ENCODE results near the gene CREBBP.
"Not testable (repeated sequence)": the region's sequence is repeated elsewhere in the genome, so short reads cannot be mapped to it uniquely, and the experiment has no call there.

The CREBBP gene

DNA sequence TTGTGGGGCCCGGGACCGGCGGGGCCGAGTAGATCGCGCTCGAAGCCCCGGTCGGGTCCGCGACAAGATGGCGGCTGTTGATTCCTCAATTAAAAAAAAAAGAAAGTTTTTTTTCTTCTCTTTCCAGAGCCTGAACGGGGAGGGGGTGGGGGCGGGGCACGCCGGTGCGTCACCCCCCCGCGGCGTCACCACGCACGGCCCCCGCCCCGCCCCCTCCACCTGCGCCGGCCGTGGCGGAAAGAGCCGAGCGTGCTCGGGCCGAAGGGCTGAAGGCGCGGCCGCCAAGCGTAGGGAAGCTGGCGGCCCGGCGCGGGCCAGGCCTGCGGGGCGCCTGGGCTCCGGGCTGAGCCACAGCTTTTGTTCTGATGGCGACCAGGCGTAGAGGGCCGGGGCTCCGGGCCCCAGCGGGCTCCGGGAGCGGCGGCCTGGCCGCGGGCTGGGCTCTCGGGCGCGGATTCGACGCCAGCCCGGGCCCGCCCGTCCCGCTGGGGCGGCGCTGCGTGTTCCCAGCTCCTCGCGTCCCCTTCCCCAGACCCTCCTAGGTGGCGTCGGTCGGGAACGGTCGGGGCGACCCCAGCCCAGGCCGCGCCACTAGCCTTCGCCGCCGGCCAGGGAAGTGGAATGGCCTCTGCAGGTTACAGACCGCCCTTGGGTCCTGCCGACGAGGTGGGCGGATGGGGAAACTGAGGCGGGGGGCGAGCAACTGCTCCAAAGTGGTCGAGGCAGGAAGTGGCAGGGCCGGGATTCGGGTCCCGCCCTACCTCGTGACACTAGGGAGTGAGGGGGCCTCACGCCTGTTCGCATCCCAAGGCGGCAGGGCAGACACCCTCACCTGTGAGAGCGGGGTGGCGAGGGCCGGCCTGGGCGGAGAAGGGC, at the start of gene CREBBP:
TSS of gene CREBBP (minus strand) at position 91 of the 876 bp plus-strand sequence. CDS start 797 bp downstream, outside the sequence.
- peak; percentile 87 for DNase-seq (ENCODE audit: low spot score)

DNA sequence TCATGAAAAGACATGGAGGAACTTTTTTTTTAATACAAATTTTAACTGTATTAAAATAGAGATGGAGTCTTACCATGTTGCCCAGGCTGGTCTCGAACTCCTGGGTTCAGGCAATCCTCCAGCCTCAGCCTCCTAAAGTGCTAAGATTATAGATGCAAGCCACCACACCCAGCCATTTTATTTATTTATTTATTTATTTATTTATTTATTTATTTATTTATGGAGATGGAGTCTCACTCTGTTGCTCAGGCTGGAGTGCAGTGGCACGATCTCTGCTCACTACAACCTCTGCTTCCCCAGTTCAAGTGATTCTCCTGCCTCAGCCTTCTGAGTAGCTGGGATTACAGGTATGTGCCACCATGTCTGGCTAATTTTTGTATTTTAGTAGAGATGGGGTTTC, 46.6 kb upstream of the CREBBP start:
- not testable (repeated sequence) for DNase-seq (ENCODE audit: low spot score)

DNA sequence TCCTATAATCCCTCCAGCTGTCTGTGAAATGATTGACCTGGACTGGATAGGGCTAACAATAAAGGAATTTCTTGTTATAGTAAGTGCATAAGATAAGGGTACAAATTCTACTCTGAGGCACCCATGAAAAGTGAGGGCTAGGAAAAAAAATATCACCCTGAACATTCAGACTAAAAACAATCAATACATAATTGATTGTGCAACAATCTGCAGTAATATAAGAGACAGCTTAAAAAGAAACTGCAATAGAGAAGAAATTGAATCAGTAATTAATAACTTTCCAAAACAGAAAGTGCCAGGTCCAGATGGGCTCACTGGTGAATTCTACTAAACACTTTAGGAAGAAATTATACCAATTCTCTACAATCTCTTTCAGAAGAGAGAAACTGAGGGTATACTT, 44.2 kb upstream of the CREBBP start:
- no peak for DNase-seq (ENCODE audit: low spot score)

DNA sequence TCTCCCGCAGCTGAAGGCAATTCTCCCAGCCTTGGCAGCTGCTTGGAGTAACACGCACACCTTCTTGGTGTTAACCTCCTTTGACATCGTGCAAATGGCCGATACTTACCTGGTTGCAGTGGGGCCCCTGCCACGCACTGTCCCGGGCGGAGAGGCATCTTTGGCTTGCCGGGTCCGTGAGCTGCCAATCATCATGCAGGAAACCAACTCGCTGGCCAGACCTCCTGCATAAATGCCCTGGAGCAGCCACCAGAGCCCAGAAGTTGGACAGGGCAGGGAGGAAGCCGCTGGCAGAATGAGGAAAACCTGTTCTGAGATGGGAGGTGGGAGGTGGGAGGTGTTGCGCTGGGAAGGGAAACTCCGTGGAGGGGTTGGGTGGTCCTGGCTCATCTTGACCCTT, 41.7 kb upstream of the CREBBP start:
- no peak for DNase-seq (ENCODE audit: low spot score)

DNA sequence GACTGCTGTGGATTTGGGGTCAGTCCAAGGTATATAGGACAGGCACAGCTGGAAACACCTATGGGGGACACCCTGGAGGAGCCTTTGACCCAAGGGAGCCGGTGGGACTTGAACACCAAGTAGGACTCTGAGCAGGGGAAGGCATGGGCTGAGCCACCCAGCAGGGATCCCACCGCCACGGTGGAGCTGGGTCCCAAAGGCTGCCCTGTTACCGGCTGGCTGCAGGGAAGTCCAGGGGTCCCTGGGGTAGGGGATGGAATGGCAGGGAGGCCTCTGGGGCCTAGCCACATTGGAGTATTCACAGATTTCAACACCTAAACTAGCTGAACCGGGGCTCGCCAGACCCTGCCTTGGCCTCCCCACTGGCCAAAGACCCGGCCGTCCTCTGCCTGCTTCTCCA, 39.7 kb upstream of the CREBBP start:
- no peak for DNase-seq (ENCODE audit: low spot score)

DNA sequence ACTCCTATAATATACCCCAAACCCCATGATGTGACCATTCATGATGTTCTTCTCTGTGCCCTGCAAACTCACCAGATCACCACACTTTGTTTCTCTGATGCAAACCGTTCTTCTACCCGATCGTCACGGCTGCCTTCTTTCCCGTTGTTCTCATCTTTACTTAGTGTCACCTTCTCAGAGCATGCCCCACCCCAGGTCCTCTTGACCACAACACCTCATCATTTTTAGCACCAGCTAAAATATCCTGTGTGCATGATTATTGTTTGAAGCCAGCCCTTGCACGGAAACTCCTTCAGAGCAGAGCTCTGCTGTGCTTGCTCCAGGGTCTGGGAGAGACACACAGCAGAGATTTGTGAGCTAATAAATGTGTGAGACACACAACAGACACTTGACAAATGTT, 38.9 kb upstream of the CREBBP start:
- no peak for DNase-seq (ENCODE audit: low spot score)

DNA sequence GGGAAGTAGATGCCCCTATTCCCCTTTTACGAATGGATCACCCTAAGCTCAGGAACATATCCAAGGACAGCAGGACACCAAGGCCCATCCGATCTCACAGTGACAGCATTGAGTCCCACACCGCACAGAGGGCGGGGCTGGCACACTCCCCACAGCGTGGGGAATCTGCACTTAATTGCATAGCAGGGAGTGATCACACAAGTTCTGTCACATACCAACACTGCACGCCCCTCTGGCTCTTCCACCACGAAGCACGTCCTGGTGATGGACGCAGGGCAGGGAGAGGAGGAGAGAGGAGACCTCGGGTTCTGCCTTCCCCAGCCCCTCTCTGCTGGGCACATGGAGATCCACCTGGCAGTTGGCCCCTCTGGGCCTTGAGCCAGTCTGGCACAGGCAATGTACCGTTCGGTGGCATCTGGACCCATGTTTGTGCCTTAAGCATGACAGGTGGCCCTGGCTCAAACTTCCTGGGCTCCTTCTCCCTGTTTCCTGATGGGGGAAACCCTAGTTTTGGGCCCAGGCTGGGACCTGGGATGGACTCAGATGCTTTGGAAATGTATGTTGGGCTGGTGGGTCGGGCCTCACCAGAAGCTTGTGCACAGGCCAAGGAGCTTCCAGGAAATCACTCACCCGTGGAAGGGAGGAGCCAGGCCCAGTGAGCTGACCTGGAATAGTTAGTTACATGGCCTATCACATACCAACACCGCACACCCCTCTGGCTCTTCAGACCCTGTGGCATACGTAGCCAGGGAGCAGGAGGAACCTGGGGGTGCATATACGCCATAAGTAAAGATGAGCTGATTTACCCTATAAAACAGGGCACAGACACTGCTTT, 35.1 kb upstream of the CREBBP start:
- no peak for DNase-seq (ENCODE audit: low spot score)

DNA sequence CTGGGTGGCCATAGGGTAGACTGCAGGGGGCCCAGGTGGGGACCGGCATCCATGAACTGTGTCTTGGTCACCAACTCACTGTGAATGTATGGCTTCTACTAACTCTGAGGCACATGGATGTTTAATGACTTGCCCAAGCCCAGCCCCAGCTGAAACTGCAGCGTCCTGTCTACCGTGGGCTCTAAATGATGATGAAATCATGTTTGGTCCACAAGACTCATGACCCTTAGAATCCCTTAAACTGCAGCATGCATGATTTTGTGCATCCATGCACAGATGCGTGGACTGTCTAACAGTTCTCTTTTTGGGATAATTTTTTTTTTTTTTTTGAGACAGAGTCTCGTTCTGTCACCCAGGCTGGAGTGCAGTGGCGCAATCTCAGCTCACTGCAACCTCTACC, 32.4 kb upstream of the CREBBP start:
- DNase-seq (ENCODE audit: low spot score): no peak

DNA sequence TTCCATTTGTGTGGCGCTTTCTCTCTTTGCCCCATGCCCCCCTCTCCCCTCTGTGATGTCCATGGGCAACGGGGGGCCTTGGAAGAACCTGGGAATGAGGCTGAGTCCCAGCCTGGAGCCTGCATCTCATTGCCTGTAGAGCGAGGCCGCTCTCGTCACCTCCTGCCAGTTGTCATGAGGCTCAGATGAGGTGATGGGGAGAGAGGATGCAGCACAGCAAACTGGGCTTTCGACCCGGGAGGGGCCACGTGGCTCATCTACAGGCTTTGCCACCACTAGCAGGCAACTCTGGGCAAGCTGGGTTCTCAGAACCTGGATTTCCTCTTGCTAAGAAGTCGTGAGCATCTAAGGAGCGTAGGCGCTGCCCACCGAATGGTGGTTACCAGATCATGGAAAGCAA, 31.9 kb upstream of the CREBBP start:
- DNase-seq (ENCODE audit: low spot score): no peak

DNA sequence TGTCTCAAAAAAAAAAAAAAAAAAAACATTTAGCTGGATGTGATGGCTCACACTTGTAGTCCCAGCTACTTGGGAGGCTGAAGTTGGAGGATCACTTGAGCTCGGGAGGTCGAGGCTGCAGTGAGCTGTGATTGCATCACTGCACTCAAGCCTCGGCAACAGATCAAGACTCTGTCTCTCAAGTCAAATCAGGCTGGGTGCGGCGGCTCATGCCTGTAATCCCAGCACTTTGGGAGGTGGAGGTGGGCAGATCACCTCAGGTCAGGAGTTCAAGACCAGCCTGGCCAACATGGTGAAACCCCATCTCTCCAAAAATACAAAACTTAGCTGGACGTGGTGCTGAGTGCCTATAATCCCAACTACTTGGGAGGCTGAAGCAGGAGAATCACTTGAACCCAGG, 31.2 kb upstream of the CREBBP start:
- not testable (repeated sequence) for DNase-seq (ENCODE audit: low spot score)

DNA sequence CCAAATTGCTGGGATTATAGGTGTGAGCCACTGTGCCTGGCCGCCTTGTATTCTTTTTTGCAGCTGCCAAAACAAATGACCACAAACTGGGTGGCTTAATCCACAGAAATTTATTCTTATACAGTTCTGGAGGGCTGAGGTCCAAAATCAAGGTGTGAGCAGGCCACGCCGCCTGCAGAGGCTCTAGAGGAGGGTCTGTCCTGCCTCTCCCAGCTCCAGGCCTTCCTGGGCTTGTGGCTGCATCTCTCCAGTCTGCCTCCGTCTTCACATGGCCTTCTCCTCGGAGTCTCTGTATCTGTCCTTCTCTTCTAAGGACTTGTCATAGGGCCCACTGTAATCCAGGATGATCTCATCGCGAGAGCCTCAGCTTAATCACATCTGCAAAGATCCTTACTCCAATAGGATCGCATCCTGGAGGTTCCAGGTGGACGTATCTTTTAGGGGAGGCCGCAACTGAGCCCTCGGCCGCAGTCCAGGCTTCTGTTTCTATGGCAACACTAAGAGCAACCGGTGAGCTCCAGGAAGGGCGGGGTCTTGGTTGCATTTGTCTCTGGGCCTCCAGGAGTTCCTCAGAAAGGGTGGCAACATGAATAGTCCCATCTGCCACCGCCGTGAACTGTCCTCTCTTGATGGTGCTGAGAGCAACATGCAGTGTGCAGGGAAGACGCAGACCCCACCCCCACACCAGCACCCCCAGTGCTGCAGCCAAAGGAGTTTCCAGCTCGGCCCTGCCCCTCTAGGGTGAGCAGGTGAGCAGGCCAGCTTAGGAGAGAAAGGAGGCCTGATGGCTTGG, 29.5 kb upstream of the CREBBP start:
- DNase-seq (ENCODE audit: low spot score): peak; percentile 27

DNA sequence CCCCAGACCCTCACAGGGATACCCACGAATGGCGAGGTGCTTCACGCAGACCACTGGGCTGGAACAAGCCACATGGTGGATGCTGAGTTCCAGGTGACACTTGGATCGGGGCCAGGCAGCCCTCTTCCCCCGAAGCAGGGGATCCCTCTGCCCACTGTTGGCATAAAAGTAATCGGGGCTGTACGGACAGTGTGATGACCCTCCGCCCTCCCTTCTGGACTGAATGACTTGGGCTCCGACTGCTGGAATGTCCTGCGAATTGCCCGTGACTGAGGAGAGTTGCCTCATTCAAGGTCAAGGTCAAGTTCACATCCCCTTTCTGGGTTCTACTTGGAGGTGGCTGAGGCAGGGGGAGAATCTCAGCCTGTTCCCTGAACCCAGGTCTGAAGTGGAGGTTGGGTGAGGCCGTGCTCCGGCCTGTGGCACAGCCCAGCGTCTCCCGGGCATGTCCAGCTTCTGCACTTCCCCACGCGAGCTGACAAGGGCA, 28.5 kb upstream of the CREBBP start:
- no peak for DNase-seq (ENCODE audit: low spot score)

DNA sequence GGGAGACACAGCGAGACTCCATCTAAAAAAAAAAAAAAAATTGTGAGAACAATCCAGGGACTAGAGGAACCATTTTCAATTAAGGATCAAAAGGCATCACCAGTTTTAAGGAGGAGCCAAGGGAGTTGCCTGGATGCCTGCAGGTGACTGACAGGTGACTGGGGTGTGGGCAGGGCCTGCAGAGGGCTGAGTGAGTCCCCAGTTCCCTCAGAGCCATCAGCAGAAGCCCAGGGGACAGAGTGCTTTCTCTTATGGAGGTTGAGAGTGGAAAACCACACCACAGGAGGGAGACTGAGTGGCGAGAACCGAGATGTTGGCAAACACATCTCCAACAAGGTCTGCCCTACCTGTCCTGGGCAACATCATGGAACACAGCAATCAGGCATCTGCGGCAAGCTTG, 27.1 kb upstream of the CREBBP start:
- no peak for DNase-seq (ENCODE audit: low spot score)

DNA sequence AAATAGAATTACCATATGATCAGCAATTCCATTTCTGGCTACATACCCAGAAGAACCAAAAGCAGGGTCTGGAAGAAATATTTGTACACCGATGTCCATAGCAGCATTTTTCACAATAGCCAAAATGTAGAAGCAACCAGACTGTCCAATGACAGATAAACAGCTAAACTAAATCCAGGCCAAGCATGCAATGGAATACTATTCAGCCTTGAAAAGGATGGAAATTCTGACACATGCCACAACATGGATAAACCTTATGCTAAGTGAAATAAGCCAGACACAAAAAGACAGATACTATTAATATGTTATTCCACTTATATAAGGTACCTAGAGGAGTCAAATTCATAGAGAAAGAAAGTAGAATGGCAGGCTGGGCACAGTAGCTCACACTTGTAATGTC, 25.9 kb upstream of the CREBBP start:
- DNase-seq (ENCODE audit: low spot score): no peak

DNA sequence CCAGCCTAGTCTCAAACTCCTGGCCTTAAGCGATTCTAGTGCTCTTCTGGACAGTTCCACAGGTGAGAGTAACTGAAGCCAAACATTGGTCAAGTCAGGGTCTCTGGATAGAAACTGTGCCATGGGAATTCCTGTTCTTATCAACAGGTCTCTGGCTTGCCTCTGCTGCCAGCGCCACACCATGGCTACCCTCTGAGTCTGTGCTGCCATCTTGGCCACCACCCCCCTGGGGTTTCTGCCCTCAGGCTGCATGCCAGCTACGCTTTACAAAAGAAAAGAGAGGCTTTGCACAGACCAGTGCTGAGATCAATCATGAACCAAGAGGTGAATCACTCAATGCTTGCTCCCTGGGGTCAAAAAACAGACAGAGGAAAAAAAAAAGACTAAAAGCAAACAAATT, 24.4 kb upstream of the CREBBP start:
- DNase-seq (ENCODE audit: low spot score): no peak

DNA sequence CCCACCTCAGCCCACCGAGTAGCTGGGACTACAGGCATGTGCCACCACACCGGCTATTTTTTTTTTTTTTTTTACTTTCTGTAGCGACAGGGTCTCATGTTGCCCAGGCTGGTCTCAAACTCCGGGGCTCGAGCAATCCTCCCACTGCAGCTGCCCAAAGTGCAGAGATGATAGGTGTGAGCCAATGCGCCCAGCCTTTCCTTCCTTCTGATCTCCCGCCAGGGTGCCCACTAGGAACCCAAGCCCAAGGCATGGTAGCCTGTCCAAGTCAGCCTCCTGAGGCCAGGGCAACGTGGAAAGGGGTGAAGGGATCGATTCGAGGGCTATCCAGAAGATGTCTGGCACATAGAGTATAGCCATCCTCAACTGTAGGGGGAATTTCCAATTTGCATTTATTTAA, 9.6 kb upstream of the CREBBP start:
- no peak for DNase-seq (ENCODE audit: low spot score)

DNA sequence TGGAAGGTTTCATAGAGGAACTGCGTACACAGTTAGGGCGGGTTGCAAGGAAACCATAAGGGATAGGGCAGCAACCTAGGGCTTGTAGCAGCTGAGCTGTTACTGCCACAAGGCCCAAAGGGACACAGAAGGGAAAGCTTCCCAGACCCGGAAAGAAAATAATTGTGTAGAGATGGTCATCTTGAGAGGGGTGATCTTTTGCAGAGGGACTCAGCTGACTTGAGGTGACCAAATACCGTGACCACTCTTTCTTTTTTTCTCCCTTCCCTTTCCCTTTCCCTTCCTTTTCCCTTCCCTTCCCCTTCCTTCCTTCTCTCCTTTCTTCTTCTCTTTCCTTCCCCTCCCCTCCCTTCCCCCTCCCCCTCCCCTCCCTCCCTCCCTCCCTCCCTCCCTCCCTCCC, 8.5 kb upstream of the CREBBP start:
- no peak for DNase-seq (ENCODE audit: low spot score)

DNA sequence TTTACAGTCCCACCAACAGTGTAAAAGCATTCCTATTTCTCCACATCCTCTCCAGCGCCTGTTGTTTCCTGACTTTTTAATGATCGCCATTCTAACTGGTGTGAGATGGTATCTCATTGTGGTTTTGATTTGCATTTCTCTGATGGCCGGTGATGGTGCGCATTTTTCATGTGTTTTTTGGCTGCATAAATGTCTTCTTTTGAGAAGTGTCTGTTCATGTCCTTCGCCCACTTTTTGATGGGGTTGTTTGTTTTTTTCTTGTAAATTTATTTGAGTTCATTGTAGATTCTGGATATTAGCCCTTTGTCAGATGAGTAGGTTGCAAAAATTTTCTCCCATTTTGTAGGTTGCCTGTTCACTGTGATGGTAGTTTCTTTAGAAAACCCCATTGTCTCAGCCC, 5.5 kb upstream of the CREBBP start:
- DNase-seq (ENCODE audit: low spot score): not testable (repeated sequence)

DNA sequence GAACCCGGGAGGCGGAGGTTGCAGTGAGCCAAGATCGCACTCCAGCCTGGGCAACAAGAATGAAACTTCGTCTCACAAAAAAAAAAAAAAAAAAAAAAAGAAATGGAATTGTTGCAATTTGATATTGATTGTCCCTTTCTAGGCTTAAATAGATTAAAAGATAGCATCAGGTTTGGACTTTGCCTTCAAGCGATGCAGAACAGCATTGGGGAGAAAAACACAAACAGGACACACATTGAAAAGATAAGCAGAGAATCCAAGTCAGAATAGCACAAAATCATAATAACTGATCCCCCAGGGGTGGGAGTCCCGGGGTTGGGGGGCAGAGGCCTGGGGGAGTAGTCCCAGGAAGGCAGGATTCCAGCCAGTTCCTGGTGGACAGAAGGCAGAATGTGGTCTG, 3.9 kb upstream of the CREBBP start:
- no peak for DNase-seq (ENCODE audit: low spot score)

DNA sequence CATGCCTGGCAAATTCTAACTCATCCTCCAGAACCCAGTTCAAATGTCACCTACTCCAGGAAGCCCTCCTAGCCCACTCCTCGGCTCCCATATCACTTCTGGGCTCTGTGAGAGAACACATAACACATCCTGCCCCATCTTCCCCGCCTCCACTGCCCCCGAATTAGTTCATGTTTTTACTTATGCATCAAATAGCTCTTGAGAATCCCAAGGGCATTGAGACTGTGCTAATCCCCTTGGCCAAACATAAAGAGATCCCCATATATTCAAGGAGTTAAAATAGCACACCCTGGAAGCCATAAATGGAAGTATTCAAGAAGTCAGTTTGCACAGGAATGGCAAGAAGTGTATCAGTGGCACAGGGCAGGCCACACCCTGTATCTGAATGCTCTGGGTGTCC, 2.0 kb upstream of the CREBBP start:
- DNase-seq (ENCODE audit: low spot score): no peak

DNA sequence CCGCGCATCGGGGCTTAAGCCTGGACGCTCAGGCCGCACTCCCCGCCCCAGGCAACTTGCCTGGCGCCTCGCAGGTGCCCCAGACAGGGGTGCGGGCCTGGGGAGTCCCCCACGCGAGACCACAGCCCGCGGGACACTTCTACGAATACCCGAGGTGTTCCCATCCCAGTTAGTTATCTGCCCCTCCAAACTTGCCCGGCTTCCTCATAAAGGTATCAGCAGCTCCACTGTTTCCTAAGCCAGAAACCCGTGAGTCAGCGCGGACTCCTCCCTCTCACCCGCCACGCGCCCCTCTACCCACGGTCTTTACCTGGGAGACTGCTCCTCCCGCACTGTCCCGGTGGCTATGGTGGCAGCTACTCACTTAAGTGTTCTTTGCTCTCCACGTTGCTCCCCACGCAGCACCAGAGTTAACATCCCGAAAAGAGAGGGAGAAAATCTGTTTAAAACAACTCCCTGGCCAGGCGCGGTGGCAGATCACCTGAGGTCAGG, 1.0 kb upstream of the CREBBP start:
- no peak for DNase-seq (ENCODE audit: low spot score)
